Measurements from ENCODE around the gene LDLRAD1. TPM values are rescaled to one million over a fixed set of nuclear protein-coding genes. Genes with fewer than 3 reads are reported as not detected.
A peak's percentile ranks its signal among the peaks of the same experiment; 100 is the strongest.
"Not testable (repeated sequence)": the region's sequence is repeated elsewhere in the genome, so short reads cannot be mapped to it uniquely, and the experiment has no call there.

Gene LDLRAD1
- polyA plus RNA-seq, 3 donors = not detected

DNA sequence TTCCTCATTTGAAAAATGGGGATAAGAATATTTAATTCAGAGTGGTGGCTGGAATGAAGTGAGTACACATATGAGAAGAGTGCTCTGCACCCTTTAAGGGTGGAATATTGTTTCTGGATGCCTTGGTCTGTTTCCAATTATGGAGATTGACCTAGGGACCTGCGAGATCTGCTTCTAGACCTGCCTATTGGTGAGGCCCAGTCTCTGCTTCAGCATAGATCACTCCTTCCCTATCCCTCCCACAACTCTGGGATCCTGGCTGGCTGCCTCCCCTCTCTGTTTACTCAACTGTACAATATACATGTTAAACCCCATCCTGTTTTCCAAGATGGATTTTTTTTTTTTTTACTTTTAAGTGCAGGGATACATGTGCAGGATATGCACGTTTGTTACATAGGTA, 6.4 kb upstream of the LDLRAD1 start:
- Histone ChIP-seq H3K27ac (ENCODE audit: low read depth in 1 of 2, low read length in 2 of 2) (no peak overlapping the region), H3K79me2 (ENCODE audit: insufficient read depth, low read length) (no peaks in the 10 kb centered on the region), H3K36me3 (replicated peaks in 1 of 2; ENCODE audit: control insufficient read depth in 1 of 2, insufficient read depth in 2 of 2, low read length in 2 of 2) (peaks cover 0 to 12% of the 10 kb centered on the region in 2 donors), H3K9me3 (replicated peaks in 1 of 2; ENCODE audit: control insufficient read depth in 1 of 2, insufficient read depth in 1 of 2, low read length in 2 of 2) (no peaks in the 10 kb centered on the region), H2AFZ (ENCODE audit: insufficient read depth, low read depth, low read length, poor library complexity, severe bottlenecking) (no peak overlapping the region), H3K4me2 (replicated peaks; ENCODE audit: extremely low read depth, low read length, poor library complexity, severe bottlenecking) (no peak overlapping the region), H3K27me3 (ENCODE audit: control insufficient read depth in 2 of 2, insufficient read depth in 2 of 2, low read length in 2 of 2) (no peaks in the 10 kb centered on the region), H4K20me1 (ENCODE audit: insufficient read depth, low read length) (no peaks in the 10 kb centered on the region), H3K4me1 (ENCODE audit: control insufficient read depth in 1 of 2, insufficient read depth in 2 of 2, low read length in 2 of 2) (no peaks in the 10 kb centered on the region), H3K9ac (ENCODE audit: insufficient read depth, low read length, poor library complexity, severe bottlenecking) (no peak overlapping the region), H3K4me3 (replicated peaks in 1 of 3; ENCODE audit: low read depth in 2 of 3, low read length in 3 of 3) (no peak overlapping the region)
- intact Hi-C loops (cut with micrococcal nuclease) = no loop called here
- Mint-ChIP-seq H3K4me1 (no peaks in the 10 kb centered on the region), H3K36me3 (peaks cover 12% of the 10 kb centered on the region in 2 donors), H3K27ac (no peak overlapping the region), H3K4me3 (no peak overlapping the region), H3K9me3 (peaks cover 0 to 1% (median 0%) of the 10 kb centered on the region in 7 donors), H3K27me3 (ENCODE audit: low read depth in 3 of 3) (peaks cover 0 to 4% (median 1%) of the 10 kb centered on the region in 3 donors)
- TF ChIP-seq, protein P1, sequence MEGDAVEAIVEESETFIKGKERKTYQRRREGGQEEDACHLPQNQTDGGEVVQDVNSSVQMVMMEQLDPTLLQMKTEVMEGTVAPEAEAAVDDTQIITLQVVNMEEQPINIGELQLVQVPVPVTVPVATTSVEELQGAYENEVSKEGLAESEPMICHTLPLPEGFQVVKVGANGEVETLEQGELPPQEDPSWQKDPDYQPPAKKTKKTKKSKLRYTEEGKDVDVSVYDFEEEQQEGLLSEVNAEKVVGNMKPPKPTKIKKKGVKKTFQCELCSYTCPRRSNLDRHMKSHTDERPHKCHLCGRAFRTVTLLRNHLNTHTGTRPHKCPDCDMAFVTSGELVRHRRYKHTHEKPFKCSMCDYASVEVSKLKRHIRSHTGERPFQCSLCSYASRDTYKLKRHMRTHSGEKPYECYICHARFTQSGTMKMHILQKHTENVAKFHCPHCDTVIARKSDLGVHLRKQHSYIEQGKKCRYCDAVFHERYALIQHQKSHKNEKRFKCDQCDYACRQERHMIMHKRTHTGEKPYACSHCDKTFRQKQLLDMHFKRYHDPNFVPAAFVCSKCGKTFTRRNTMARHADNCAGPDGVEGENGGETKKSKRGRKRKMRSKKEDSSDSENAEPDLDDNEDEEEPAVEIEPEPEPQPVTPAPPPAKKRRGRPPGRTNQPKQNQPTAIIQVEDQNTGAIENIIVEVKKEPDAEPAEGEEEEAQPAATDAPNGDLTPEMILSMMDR (IDR thresholded peaks at IDR 0.05) = no peak
- no peak for DNase-seq
- 100% methylated on average over 1 of the region's 2 CpGs for WGBS (ENCODE audit: insufficient coverage)

DNA sequence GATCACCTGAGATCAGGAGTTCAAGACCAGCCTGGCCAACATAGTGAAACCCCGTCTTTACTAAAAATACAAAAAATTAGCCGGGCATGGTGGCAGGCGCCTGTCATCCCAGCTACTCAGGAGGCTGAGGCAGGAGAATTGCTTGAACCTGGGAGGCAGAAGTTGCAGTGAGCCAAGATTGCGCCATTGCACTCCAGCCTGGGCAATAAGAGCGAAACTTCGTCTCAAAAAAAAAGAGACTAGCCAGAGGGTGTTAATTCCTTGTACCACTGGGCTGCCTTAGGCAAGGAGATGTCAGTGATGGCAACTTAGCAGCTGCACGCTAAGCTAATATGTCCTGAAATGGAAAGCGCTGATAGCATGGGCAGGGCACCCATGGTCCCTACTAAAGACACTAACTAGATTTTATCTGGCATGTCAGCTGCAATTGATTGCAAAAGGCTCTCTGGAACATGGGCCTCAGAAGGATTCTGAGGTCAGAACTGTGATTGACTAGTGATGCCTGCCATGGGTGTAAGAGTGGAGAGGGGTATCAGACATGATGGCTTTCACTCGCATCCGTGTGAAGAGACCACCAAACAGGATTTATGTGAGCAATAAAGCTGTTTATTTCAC, 1.7 kb upstream of the LDLRAD1 start:
- H3K9me3 ChIP-seq (replicated peaks in 1 of 2; ENCODE audit: control insufficient read depth in 1 of 2, insufficient read depth in 1 of 2, low read length in 2 of 2); H3K4me1 ChIP-seq (ENCODE audit: control insufficient read depth in 1 of 2, insufficient read depth in 2 of 2, low read length in 2 of 2); H3K4me3 ChIP-seq (replicated peaks in 1 of 3; ENCODE audit: low read depth in 2 of 3, low read length in 3 of 3); H3K27ac ChIP-seq (ENCODE audit: low read depth in 1 of 2, low read length in 2 of 2); intact Hi-C loops (cut with micrococcal nuclease); H3K9me3 Mint-ChIP-seq; H3K4me1 Mint-ChIP-seq; H3K36me3 ChIP-seq (replicated peaks in 1 of 2; ENCODE audit: control insufficient read depth in 1 of 2, insufficient read depth in 2 of 2, low read length in 2 of 2); H3K27me3 Mint-ChIP-seq (ENCODE audit: low read depth in 3 of 3); H4K20me1 ChIP-seq (ENCODE audit: insufficient read depth, low read length); H2AFZ ChIP-seq (ENCODE audit: insufficient read depth, low read depth, low read length, poor library complexity, severe bottlenecking); H3K36me3 Mint-ChIP-seq; H3K4me3 Mint-ChIP-seq; H3K4me2 ChIP-seq (replicated peaks; ENCODE audit: extremely low read depth, low read length, poor library complexity, severe bottlenecking); H3K27me3 ChIP-seq (ENCODE audit: control insufficient read depth in 2 of 2, insufficient read depth in 2 of 2, low read length in 2 of 2); H3K9ac ChIP-seq (ENCODE audit: insufficient read depth, low read length, poor library complexity, severe bottlenecking); H3K79me2 ChIP-seq (ENCODE audit: insufficient read depth, low read length); DNase-seq: not testable (repeated sequence)
- peak overlapping the region in 2 of 7 donors; percentile 13 to 60 for H3K27ac Mint-ChIP-seq
- 84% methylated on average over 9 of the region's 10 CpGs for WGBS (ENCODE audit: insufficient coverage)

Measured in CD14-positive monocyte (primary cell).